Neural progenitor cell (in vitro differentiated cells): ENCODE results near the gene CHRNA7. TPM values are rescaled to one million over a fixed set of nuclear protein-coding genes. Genes with fewer than 3 reads are reported as not detected.

Experiments used
- DNase-seq: peaks from one replicate; pipeline ENCODE4 v3.0.0-alpha.2; 2016; ENCODE audit warnings: low spot score
- H2AFZ ChIP-seq: fragments of 200-600 bp; sonication (generic); replicated peaks from 2 replicates; pipeline ENCODE4 v1.6.1; 2016; ENCODE audit warnings: antibody characterized with exemption
- H3F3A ChIP-seq: fragments of 200-600 bp; sonication (generic); 2 replicates; pipeline ENCODE4 v1.6.1; 2016; ENCODE audit warnings: antibody characterized with exemption, low read depth
- H3K27ac ChIP-seq: fragments of 200-600 bp; sonication (generic); 2 replicates; pipeline ENCODE4 v1.5.1; 2016; ENCODE audit warnings: mild to moderate bottlenecking
- H3K27me3 ChIP-seq: fragments of 200-600 bp; sonication (generic); 2 replicates; pipeline ENCODE4 v1.6.1; 2016; ENCODE audit warnings: mild to moderate bottlenecking, moderate library complexity
- H3K36me3 ChIP-seq: fragments of 200-600 bp; sonication (generic); 2 replicates; pipeline ENCODE4 v1.5.1; 2016
- H3K4me1 ChIP-seq: fragments of 200-600 bp; sonication (generic); 2 replicates; pipeline ENCODE4 v1.6.1; 2016; ENCODE audit warnings: mixed run types
- H3K4me2 ChIP-seq: fragments of 200-600 bp; sonication (generic); 2 replicates; pipeline ENCODE4 v1.6.1; 2016
- H3K4me3 ChIP-seq: fragments of 200-600 bp; sonication (generic); 2 replicates; pipeline ENCODE4 v1.5.1; 2016
- H3K79me2 ChIP-seq: fragments of 200-600 bp; sonication (generic); 2 replicates; pipeline ENCODE4 v1.6.1; 2016; ENCODE audit warnings: low read depth
- H3K9ac ChIP-seq: fragments of 200-600 bp; sonication (generic); 2 replicates; pipeline ENCODE4 v1.6.1; 2016
- H3K9me3 ChIP-seq: fragments of 200-600 bp; sonication (generic); 2 replicates; pipeline ENCODE4 v1.5.1; 2016; ENCODE audit warnings: low read depth
- H4K20me1 ChIP-seq: fragments of 200-600 bp; sonication (generic); 2 replicates; pipeline ENCODE4 v1.6.1; 2016; ENCODE audit warnings: low read depth
- H3K27ac Mint-ChIP-seq: 3 replicates; pipeline ENCODE4 v1.8.0; 2021; ENCODE audit warnings: mixed read lengths
- H3K27me3 Mint-ChIP-seq: 2 replicates; pipeline ENCODE4 v1.8.0; 2022; ENCODE audit warnings: low read depth, mild to moderate bottlenecking, inconsistent platforms, moderate library complexity, mixed read lengths; ENCODE audit not compliant: insufficient read depth
- H3K36me3 Mint-ChIP-seq: 3 replicates; pipeline ENCODE4 v1.8.0; 2021; ENCODE audit warnings: mixed read lengths
- H3K4me1 Mint-ChIP-seq: 3 replicates; pipeline ENCODE4 v1.8.0; 2021; ENCODE audit warnings: mixed read lengths
- H3K4me3 Mint-ChIP-seq: 3 replicates; pipeline ENCODE4 v1.8.0; 2021; ENCODE audit warnings: mild to moderate bottlenecking, moderate library complexity, mixed read lengths
- H3K9me3 Mint-ChIP-seq: 3 replicates; pipeline ENCODE4 v1.8.0; 2020; ENCODE audit warnings: mixed read lengths
- CTCF ChIP-seq: fragments of 200-600 bp; sonication (generic); IDR thresholded peaks from 2 replicates; pipeline ENCODE4 v1.5.1; 2017; ENCODE audit warnings: antibody characterized with exemption, mild to moderate bottlenecking
- EZH2 ChIP-seq: fragments of 200-600 bp; sonication (generic); IDR thresholded peaks from 2 replicates; pipeline ENCODE4 v1.6.1; 2017; ENCODE audit warnings: antibody characterized with exemption, mild to moderate bottlenecking, moderate library complexity
- EZH2phosphoT487 ChIP-seq: fragments of 200-600 bp; sonication (generic); IDR thresholded peaks from 2 replicates; pipeline ENCODE4 v1.6.1; 2017; ENCODE audit warnings: antibody characterized with exemption
- total RNA-seq: library from RNA; depleted of rRNA; stranded (reverse); fragments of >200 nt; gene quantifications from 2 replicates; pipeline ENCODE4 v1.2.3, GENCODE V29; 2015; ENCODE audit warnings: low replicate concordance

The CHRNA7 gene
- total RNA-seq, 1 donor from 2014 or later, result 14.0 TPM

DNA sequence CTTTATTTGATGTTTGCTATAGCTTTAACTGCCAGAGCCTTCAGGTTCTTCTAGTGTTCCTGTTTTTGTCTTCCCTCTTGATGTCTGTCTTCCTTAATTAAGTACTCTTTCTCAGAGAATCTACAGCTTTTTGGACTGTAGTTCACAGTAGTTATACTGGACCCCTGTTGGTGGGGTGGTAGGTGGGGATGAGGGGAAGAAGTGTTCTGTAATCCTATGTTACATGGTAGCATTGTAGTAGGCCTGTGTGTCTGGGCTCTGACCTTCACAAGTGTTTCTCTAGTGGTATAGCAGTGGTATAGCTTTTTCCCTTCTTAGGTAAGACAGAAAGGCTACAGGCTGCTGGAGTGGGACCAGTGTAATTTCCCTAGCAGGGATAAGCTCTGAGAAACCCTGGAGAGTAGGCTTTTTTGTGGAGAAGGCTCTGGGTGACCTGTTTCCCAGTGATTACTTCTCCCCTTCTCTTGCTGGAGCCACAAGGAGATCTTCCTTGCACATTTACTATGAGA lies 59.6 kb downstream of the CHRNA7 start:
- Histone ChIP-seq H3K36me3 (no peaks in the 10 kb centered on the region), H4K20me1 (no peaks in the 10 kb centered on the region), H3K9me3 (no peaks in the 10 kb centered on the region), H3F3A (no peaks in the 10 kb centered on the region), H3K4me2 (no peak overlapping the region), H3K27ac (no peak overlapping the region), H3K79me2 (no peaks in the 10 kb centered on the region), H3K4me1 (peaks cover 11% of the 10 kb centered on the region), H3K4me3 (no peak overlapping the region), H2AFZ (no peak overlapping the region), H3K27me3 (no peaks in the 10 kb centered on the region), H3K9ac (no peak overlapping the region)
- Mint-ChIP-seq H3K27me3 (no peaks in the 10 kb centered on the region), H3K9me3 (peaks cover 5% of the 10 kb centered on the region), H3K4me3 (no peak overlapping the region), H3K27ac (no peak overlapping the region), H3K4me1 (peaks cover 3% of the 10 kb centered on the region), H3K36me3 (no peaks in the 10 kb centered on the region)
- DNase-seq, result no peak
- TF ChIP-seq CTCF (no peak), EZH2 (no peak), EZH2phosphoT487 (no peak)

DNA sequence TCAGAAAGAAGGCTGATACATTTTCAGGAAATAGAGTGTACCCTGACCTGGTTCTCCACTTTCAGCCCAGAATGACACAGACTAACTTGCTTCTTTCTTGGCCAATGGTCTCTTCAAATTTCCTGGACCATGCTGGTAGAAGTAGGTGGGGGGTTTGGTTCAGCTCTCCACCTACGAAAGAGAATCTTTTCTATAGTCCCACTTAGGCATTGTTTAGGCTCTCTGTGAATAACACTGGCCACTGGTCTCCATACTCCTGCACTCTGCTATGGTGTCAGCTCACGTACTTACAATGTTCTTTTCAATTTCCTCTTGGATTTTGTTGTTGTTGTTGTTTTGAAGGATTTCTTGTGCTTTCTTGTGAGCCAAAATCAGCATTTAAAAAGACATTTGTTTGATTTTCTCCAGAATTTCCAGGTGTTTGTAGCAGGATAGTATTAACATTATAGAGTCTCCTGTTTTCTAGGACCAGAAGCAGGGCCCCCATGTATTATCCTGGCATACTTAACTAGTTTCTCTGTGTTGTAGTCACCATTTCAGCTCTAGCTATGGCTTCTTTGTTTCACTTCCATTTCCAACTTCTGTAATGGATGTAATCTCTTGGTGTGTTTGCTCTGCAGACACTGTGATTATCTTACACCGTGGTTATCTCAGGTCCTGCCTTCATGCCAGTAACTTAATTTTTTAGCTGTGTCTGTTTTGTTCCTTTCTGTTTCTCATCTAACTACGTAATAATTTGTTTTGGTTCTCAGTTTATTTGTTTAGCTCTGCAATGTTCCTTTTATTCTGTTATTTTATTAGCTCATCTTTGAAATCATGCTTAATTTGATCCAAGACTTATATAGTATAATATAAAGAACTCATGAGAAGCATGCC lies 61.4 kb downstream of the CHRNA7 start:
- Mint-ChIP-seq H3K4me3 (no peak overlapping the region), H3K27me3 (no peaks in the 10 kb centered on the region), H3K36me3 (no peaks in the 10 kb centered on the region), H3K4me1 (peaks cover 6% of the 10 kb centered on the region), H3K9me3 (peaks cover 5% of the 10 kb centered on the region), H3K27ac (no peak overlapping the region)
- H3K36me3 ChIP-seq, result no peaks in the 10 kb centered on the region
- H2AFZ ChIP-seq, result peak overlapping the region; percentile 53
- no peaks in the 10 kb centered on the region for H3K79me2 ChIP-seq
- no peak overlapping the region for H3K27ac ChIP-seq
- no peak overlapping the region for H3K4me3 ChIP-seq
- no peaks in the 10 kb centered on the region for H3K9me3 ChIP-seq
- no peak for TF ChIP-seq EZH2phosphoT487
- no peak for TF ChIP-seq EZH2
- no peak for TF ChIP-seq CTCF
- no peak overlapping the region for H3K9ac ChIP-seq
- H3K27me3 ChIP-seq, result no peaks in the 10 kb centered on the region
- no peaks in the 10 kb centered on the region for H4K20me1 ChIP-seq
- no peaks in the 10 kb centered on the region for H3F3A ChIP-seq
- no peak for DNase-seq
- H3K4me1 ChIP-seq, result peaks cover 11% of the 10 kb centered on the region
- peak overlapping the region; percentile 50 for H3K4me2 ChIP-seq

DNA sequence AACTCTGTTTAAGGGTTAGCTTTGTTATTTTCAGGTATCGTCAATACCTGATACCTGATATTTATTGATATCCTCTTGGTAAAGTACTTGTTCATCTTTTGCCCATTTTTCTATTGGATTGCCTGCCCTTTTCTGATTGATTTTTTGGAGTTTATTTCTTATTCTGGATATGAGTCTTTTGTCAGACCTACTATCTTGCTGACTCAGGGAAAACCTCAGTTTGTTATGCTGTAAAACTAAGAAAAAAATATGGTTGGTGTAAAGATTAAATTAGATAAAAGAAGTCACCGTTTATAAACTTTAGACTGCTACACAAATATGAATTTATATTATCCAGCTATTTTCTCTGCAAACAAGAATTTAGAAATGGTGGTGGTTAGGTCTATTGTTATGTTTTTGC lies 65.9 kb downstream of the CHRNA7 start:
- Histone ChIP-seq H3K79me2 (no peaks in the 10 kb centered on the region), H3K36me3 (no peaks in the 10 kb centered on the region), H3K27ac (no peak overlapping the region), H4K20me1 (peaks cover 3% of the 10 kb centered on the region), H3K4me1 (peaks cover 28% of the 10 kb centered on the region), H3K27me3 (no peaks in the 10 kb centered on the region), H3K4me2 (no peak overlapping the region), H2AFZ (no peak overlapping the region), H3K9me3 (no peaks in the 10 kb centered on the region), H3K4me3 (no peak overlapping the region), H3K9ac (no peak overlapping the region), H3F3A (peaks cover 3% of the 10 kb centered on the region)
- H3K9me3 Mint-ChIP-seq, result no peaks in the 10 kb centered on the region
- H3K27me3 Mint-ChIP-seq, result no peaks in the 10 kb centered on the region
- no peak overlapping the region for H3K4me3 Mint-ChIP-seq
- H3K27ac Mint-ChIP-seq, result no peak overlapping the region
- DNase-seq, result no peak
- TF ChIP-seq CTCF, result no peak
- no peak for TF ChIP-seq EZH2
- TF ChIP-seq EZH2phosphoT487, result no peak
- H3K4me1 Mint-ChIP-seq, result peaks cover 27% of the 10 kb centered on the region
- H3K36me3 Mint-ChIP-seq, result no peaks in the 10 kb centered on the region
